Measurements from ENCODE around the gene TNK1.

TNK1 gene

GRCh38 chr17:7413346-7413985 lies 32.6 kb downstream of the TNK1 start:
- DNase-seq: no peak

GRCh38 chr17:7414837-7415236 lies 33.9 kb downstream of the TNK1 start:
- DNase-seq: no peak

- no peak for DNase-seq
These were observed 34.9 kb downstream of the TNK1 start for GRCh38 chr17:7415784-7416183.

GRCh38 chr17:7416323-7416722 lies 35.4 kb downstream of the TNK1 start:
- DNase-seq: no peak

- DNase-seq: no peak
These were observed 36.3 kb downstream of the TNK1 start for GRCh38 chr17:7417056-7417655.

- no peak for DNase-seq
These were observed 37.7 kb downstream of the TNK1 start for GRCh38 chr17:7418472-7419152.

GRCh38 chr17:7419819-7420610 lies 39.1 kb downstream of the TNK1 start, which contains the start of gene SPEM1:
Gene SPEM1 (plus strand): TSS chr17:7420324. CDS start chr17:7420385, 61 bp downstream.
- DNase-seq: no peak

- DNase-seq: no peak
These were observed 40.3 kb downstream of the TNK1 start for GRCh38 chr17:7421186-7421585.

- DNase-seq: no peak
These were observed 42.8 kb downstream of the TNK1 start for GRCh38 chr17:7423679-7424078.

GRCh38 chr17:7425316-7425715 lies 44.4 kb downstream of the TNK1 start, which contains the start of gene SPEM2:
Gene SPEM2 (plus strand): TSS chr17:7425616. CDS start chr17:7425689, 73 bp downstream.
- DNase-seq: no peak

- no peak for DNase-seq
These were observed 44.9 kb downstream of the TNK1 start for GRCh38 chr17:7425756-7426155.

- no peak for DNase-seq
These were observed 45.4 kb downstream of the TNK1 start for GRCh38 chr17:7426203-7426863.

- DNase-seq: no peak
These were observed 46.1 kb downstream of the TNK1 start for GRCh38 chr17:7426896-7427489.

GRCh38 chr17:7427549-7427948 lies 46.7 kb downstream of the TNK1 start:
- DNase-seq: no peak

- DNase-seq: no peak
These were observed 47.7 kb downstream of the TNK1 start, which contains the start of gene SPEM3 for GRCh38 chr17:7428557-7428956. Gene SPEM3 (plus strand): TSS chr17:7428857. CDS start chr17:7428903, 46 bp downstream.

- DNase-seq: no peak
These were observed 48.8 kb downstream of the TNK1 start for GRCh38 chr17:7429722-7430121.

- DNase-seq: no peak
These were observed 50.3 kb downstream of the TNK1 start for GRCh38 chr17:7431231-7431630.

- no peak for DNase-seq
These were observed 51.4 kb downstream of the TNK1 start for GRCh38 chr17:7432296-7432695.

- no peak for DNase-seq
These were observed 55.0 kb downstream of the TNK1 start for GRCh38 chr17:7435676-7436555.

GRCh38 chr17:7436556-7437368 lies 55.9 kb downstream of the TNK1 start:
- DNase-seq: no peak
